Loucy (cell line): ENCODE results near the gene B3GALNT1.

ENCODE experiments used
- H2AFZ ChIP-seq: fragments of 200-600 bp; sonication (generic); 2 replicates; pipeline ENCODE4 v1.6.0; 2016; ENCODE audit warnings: antibody characterized with exemption, mild to moderate bottlenecking, low read length, moderate library complexity
- H3F3A ChIP-seq: fragments of 200-600 bp; 2 replicates; pipeline ENCODE4 v1.6.0; 2016; ENCODE audit warnings: antibody characterized with exemption, low read depth, mild to moderate bottlenecking
- H3K27me3 ChIP-seq: fragments of 200-600 bp; sonication (generic); 2 replicates; pipeline ENCODE4 v1.6.1; 2014; ENCODE audit warnings: low read length, mild to moderate bottlenecking; ENCODE audit not compliant: insufficient read depth, poor library complexity, severe bottlenecking
- H3K36me3 ChIP-seq: fragments of 200-600 bp; sonication (generic); 2 replicates; pipeline ENCODE4 v1.6.1; 2016; ENCODE audit warnings: low read length; ENCODE audit not compliant: insufficient read depth
- H3K4me1 ChIP-seq: fragments of 200-600 bp; sonication (generic); 2 replicates; pipeline ENCODE4 v1.5.1; 2014; ENCODE audit warnings: low read length, mild to moderate bottlenecking; ENCODE audit not compliant: insufficient read depth, poor library complexity, severe bottlenecking
- H3K4me2 ChIP-seq: fragments of 200-600 bp; sonication (generic); 2 replicates; pipeline ENCODE4 v1.6.0; 2014; ENCODE audit warnings: antibody characterized with exemption, low read length, low read depth, mild to moderate bottlenecking; ENCODE audit not compliant: poor library complexity, severe bottlenecking
- H3K4me3 ChIP-seq: fragments of 200-600 bp; sonication (generic); 2 replicates; pipeline ENCODE4 v1.5.1; 2014; ENCODE audit warnings: low read length, mild to moderate bottlenecking, mixed read lengths; ENCODE audit not compliant: poor library complexity, severe bottlenecking
- H3K79me2 ChIP-seq: fragments of 200-600 bp; sonication (generic); 2 replicates; pipeline ENCODE4 v1.6.1; 2014; ENCODE audit warnings: low read length; ENCODE audit not compliant: insufficient read depth
- H3K9ac ChIP-seq: fragments of 200-600 bp; sonication (generic); 2 replicates; pipeline ENCODE4 v1.6.0; 2014; ENCODE audit warnings: mild to moderate bottlenecking, low read depth, low read length, moderate library complexity; ENCODE audit not compliant: poor library complexity, severe bottlenecking
- H3K9me2 ChIP-seq: fragments of 200-600 bp; sonication (generic); replicated peaks from 2 replicates; pipeline ENCODE4 v1.6.1; 2016; ENCODE audit warnings: low read depth, low read length, mixed read lengths
- H3K9me3 ChIP-seq: fragments of 200-600 bp; sonication (generic); 2 replicates; pipeline ENCODE4 v1.6.1; 2014; ENCODE audit warnings: mild to moderate bottlenecking, antibody characterized with exemption, low read length, low read depth; ENCODE audit not compliant: insufficient read depth
- H4K20me1 ChIP-seq: fragments of 200-600 bp; sonication (generic); 2 replicates; pipeline ENCODE4 v1.6.0; 2014; ENCODE audit warnings: antibody characterized with exemption, low read length, mild to moderate bottlenecking; ENCODE audit not compliant: insufficient read depth, poor library complexity, severe bottlenecking
- CTCF ChIP-seq: fragments of 200-600 bp; sonication (generic); conservative IDR thresholded peaks from 2 replicates; pipeline ENCODE4 v1.5.1; 2014; ENCODE audit warnings: mild to moderate bottlenecking, antibody characterized with exemption, low read length
- EZH2phosphoT487 ChIP-seq: fragments of 200-600 bp; IDR thresholded peaks from 2 replicates; pipeline ENCODE4 v1.6.1; 2018; ENCODE audit warnings: antibody characterized with exemption, mild to moderate bottlenecking, moderate library complexity, borderline replicate concordance

B3GALNT1 gene

GRCh38 chr3:161139686-161140085, 34.5 kb upstream of the B3GALNT1 start:
- H3K36me3 ChIP-seq, result no peaks in the 10 kb centered on the region
- TF ChIP-seq EZH2phosphoT487 (no peak), CTCF (no peak)
- H3K27me3 ChIP-seq, result no peaks in the 10 kb centered on the region
- H3K79me2 ChIP-seq, result no peaks in the 10 kb centered on the region
- no peak overlapping the region for H3K9ac ChIP-seq
- H4K20me1 ChIP-seq, result no peaks in the 10 kb centered on the region
- H3K4me1 ChIP-seq, result no peaks in the 10 kb centered on the region
- H3K9me2 ChIP-seq, result no peaks in the 10 kb centered on the region
- H3K4me3 ChIP-seq, result no peak overlapping the region
- no peaks in the 10 kb centered on the region for H3F3A ChIP-seq
- H3K9me3 ChIP-seq, result peaks cover 3% of the 10 kb centered on the region; the same call in 1 of the 2 replicates
- H3K4me2 ChIP-seq, result no peak overlapping the region
- H2AFZ ChIP-seq, result no peak overlapping the region

DNA sequence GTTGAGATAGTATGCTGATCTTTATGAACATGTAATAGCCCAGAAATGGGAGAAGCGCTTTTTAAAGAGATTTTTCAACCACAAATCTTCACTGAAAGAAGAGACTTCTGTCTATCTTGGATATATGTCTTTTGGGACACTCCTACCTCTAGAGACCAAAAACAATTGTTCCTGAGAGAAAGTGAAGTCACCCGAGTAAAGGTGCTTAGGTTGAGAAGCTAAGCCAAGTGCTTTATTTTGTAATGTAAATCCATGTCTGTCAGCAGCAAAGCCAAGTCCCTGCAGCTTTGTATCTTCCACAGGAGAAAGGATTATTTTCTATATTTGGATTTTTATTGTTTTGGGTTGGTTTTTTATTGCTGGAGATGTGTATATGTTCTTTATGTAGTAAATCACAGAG, 32.1 kb upstream of the B3GALNT1 start:
- Histone ChIP-seq H3K4me3 (no peak overlapping the region), H3K36me3 (no peaks in the 10 kb centered on the region), H3K9me3 (no peaks in the 10 kb centered on the region), H3K9ac (no peak overlapping the region), H3K9me2 (no peaks in the 10 kb centered on the region), H3F3A (no peaks in the 10 kb centered on the region), H4K20me1 (no peaks in the 10 kb centered on the region), H2AFZ (no peak overlapping the region), H3K4me1 (no peaks in the 10 kb centered on the region), H3K4me2 (no peak overlapping the region), H3K79me2 (no peaks in the 10 kb centered on the region), H3K27me3 (no peaks in the 10 kb centered on the region)
- no peak for TF ChIP-seq EZH2phosphoT487
- TF ChIP-seq CTCF, result no peak

- no peak overlapping the region for H3K4me3 ChIP-seq
- no peaks in the 10 kb centered on the region for H3K36me3 ChIP-seq
- no peaks in the 10 kb centered on the region for H3K9me3 ChIP-seq
- no peak overlapping the region for H3K9ac ChIP-seq
- no peak overlapping the region for H2AFZ ChIP-seq
- H3K4me2 ChIP-seq, result no peak overlapping the region
- H3K4me1 ChIP-seq, result no peaks in the 10 kb centered on the region
- no peak for TF ChIP-seq EZH2phosphoT487
- H3K9me2 ChIP-seq, result no peaks in the 10 kb centered on the region
- H3K27me3 ChIP-seq, result no peaks in the 10 kb centered on the region
- H3K79me2 ChIP-seq, result no peaks in the 10 kb centered on the region
- H4K20me1 ChIP-seq, result no peaks in the 10 kb centered on the region
- H3F3A ChIP-seq, result no peaks in the 10 kb centered on the region
These were observed 27.2 kb upstream of the B3GALNT1 start for GRCh38 chr3:161132391-161132790.

GRCh38 chr3:161126495-161126894, 21.3 kb upstream of the B3GALNT1 start:
- no peaks in the 10 kb centered on the region for H3K4me1 ChIP-seq
- H3K9ac ChIP-seq, result no peak overlapping the region
- H3K4me2 ChIP-seq, result no peak overlapping the region
- TF ChIP-seq CTCF (no peak), EZH2phosphoT487 (no peak)
- no peaks in the 10 kb centered on the region for H3K27me3 ChIP-seq
- peaks cover 15% of the 10 kb centered on the region; the same call in 1 of the 2 replicates for H3K9me3 ChIP-seq
- H3K79me2 ChIP-seq, result no peaks in the 10 kb centered on the region
- no peaks in the 10 kb centered on the region for H4K20me1 ChIP-seq
- no peaks in the 10 kb centered on the region for H3F3A ChIP-seq
- H2AFZ ChIP-seq, result no peak overlapping the region
- no peaks in the 10 kb centered on the region for H3K36me3 ChIP-seq
- no peaks in the 10 kb centered on the region for H3K9me2 ChIP-seq
- no peak overlapping the region for H3K4me3 ChIP-seq
